Measurements from ENCODE around the gene EHF.

DNA sequence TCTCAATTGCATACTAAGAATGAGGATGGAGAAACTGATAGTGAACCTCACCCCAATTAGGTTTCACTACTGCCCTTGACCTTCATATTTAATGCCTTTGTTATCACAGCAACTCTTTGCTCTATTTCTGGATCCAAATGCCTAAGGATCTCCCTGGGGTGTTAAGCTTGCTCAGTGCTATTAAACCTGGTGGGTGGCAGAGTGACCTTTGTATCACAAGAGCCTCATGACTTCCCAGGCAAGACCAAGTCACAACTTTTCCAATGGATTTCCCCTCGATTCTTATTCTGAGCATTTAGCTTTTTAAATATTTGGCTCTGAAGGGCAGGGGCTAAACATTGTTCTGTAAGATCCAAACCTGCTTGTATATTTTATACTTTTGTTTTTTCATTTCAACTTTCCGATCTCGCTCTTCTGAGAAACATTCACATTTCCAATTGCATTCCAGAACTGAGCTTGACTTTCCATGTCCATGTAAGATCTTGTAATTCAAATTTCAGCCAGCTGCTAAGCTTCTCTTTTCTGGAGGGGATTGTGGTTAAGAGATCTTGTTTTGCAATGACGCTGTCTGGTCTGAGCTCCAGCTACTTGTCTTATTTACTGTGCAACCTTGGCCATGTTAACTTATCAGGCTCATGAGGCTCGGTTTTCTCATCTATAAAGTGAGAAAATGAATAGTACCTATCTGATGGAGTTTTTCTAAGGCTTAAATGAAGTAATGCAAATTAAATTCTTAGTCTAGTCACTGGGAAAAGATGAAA, 6.4 kb upstream of the EHF start:
- TF ChIP-seq, protein P1, sequence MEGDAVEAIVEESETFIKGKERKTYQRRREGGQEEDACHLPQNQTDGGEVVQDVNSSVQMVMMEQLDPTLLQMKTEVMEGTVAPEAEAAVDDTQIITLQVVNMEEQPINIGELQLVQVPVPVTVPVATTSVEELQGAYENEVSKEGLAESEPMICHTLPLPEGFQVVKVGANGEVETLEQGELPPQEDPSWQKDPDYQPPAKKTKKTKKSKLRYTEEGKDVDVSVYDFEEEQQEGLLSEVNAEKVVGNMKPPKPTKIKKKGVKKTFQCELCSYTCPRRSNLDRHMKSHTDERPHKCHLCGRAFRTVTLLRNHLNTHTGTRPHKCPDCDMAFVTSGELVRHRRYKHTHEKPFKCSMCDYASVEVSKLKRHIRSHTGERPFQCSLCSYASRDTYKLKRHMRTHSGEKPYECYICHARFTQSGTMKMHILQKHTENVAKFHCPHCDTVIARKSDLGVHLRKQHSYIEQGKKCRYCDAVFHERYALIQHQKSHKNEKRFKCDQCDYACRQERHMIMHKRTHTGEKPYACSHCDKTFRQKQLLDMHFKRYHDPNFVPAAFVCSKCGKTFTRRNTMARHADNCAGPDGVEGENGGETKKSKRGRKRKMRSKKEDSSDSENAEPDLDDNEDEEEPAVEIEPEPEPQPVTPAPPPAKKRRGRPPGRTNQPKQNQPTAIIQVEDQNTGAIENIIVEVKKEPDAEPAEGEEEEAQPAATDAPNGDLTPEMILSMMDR (IDR thresholded peaks at IDR 0.05): no peak
- no peak for TF ChIP-seq POLR2A (IDR thresholded peaks at IDR 0.05)

Measured in thyroid gland (tissue), 4 donors.